Dedifferentiated amniotic fluid mesenchymal stem cell (primary cell): ENCODE results near the gene ABR.
"Not testable (repeated sequence)": the region's sequence is repeated elsewhere in the genome, so short reads cannot be mapped to it uniquely, and the experiment has no call there.

Experiments used
- DNase-seq: peaks from one replicate; pipeline ENCODE4 v3.0.0-alpha.2; 2016; ENCODE audit errors: extremely low spot score

ABR gene

GRCh38 chr17:1008008-1008761 lies 171.6 kb downstream of the ABR start:
- DNase-seq, result no peak

GRCh38 chr17:1007310-1008007 lies 172.3 kb downstream of the ABR start:
- no peak for DNase-seq

- DNase-seq, result no peak
These were observed 173.7 kb downstream of the ABR start for GRCh38 chr17:1006054-1006453.

GRCh38 chr17:1005361-1005946 lies 174.3 kb downstream of the ABR start:
- no peak for DNase-seq

GRCh38 chr17:1004769-1005295 lies 174.9 kb downstream of the ABR start:
- DNase-seq, result no peak

- no peak for DNase-seq
These were observed 175.6 kb downstream of the ABR start for GRCh38 chr17:1003972-1004768.

GRCh38 chr17:1003633-1003971 lies 176.2 kb downstream of the ABR start:
- no peak for DNase-seq

GRCh38 chr17:1002771-1003555 lies 176.8 kb downstream of the ABR start:
- peak; percentile 68 for DNase-seq

- no peak for DNase-seq
These were observed 177.4 kb downstream of the ABR start for GRCh38 chr17:1002412-1002753.

GRCh38 chr17:1001640-1002411 lies 178.0 kb downstream of the ABR start:
- no peak for DNase-seq

GRCh38 chr17:1000597-1001461 lies 179.0 kb downstream of the ABR start:
- no peak for DNase-seq

- no peak for DNase-seq
These were observed 181.7 kb downstream of the ABR start for GRCh38 chr17:998111-998510.

GRCh38 chr17:996554-997344 lies 183.0 kb downstream of the ABR start, which contains the start of gene TIMM22:
Gene TIMM22, plus strand, starts transcription at chr17:997129. Its CDS starts 14 bp downstream, at chr17:997143.
- peak; percentile 97 for DNase-seq

- not testable (repeated sequence) for DNase-seq
These were observed 184.5 kb downstream of the ABR start for GRCh38 chr17:995324-995723.

- DNase-seq, result no peak
These were observed 186.8 kb downstream of the ABR start for GRCh38 chr17:992933-993332.

- DNase-seq, result no peak
These were observed 191.2 kb downstream of the ABR start for GRCh38 chr17:988561-988960.

- DNase-seq, result no peak
These were observed 191.8 kb downstream of the ABR start for GRCh38 chr17:987931-988330.

- DNase-seq, result no peak
These were observed 193.4 kb downstream of the ABR start for GRCh38 chr17:986322-986929.
